HG02623 (cell line): ENCODE measurements around the gene THNSL1.

Experiments used
- ATAC-seq: cut with Tn5 transposase; IDR thresholded peaks from one replicate; pipeline ENCODE4 v1.9.1; 2021; ENCODE audit warnings: moderate library complexity; ENCODE audit not compliant: unreplicated experiment

Gene THNSL1

DNA sequence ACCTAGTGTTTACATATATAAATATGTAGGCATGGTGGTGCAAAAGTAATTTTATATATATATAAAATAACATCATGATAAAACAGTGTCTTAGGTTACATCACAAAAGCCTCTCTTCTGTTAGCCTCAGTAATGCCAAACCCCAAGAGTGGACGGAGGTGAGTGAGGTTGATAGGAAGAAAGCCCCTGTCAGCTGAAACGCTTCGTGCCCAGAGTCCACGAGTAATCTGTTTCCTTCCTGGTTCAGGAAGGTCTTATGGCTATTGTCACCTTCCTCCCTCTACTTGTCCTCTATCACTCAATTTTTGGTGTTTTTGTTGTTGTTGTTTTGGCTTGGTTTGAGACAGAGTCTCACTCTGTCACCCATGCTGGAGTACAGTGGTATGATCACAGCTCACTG, 41.5 kb downstream of the THNSL1 start:
- ATAC-seq, result no peak

- ATAC-seq, result no peak
Observed at GRCh38 chr10:25059990-25060389, 43.6 kb downstream of the THNSL1 start.

GRCh38 chr10:25061125-25061524, 44.7 kb downstream of the THNSL1 start:
- no peak for ATAC-seq

GRCh38 chr10:25061711-25062449, 45.5 kb downstream of the THNSL1 start:
- ATAC-seq, result no peak

GRCh38 chr10:25063157-25063556, 46.7 kb downstream of the THNSL1 start:
- no peak for ATAC-seq

DNA sequence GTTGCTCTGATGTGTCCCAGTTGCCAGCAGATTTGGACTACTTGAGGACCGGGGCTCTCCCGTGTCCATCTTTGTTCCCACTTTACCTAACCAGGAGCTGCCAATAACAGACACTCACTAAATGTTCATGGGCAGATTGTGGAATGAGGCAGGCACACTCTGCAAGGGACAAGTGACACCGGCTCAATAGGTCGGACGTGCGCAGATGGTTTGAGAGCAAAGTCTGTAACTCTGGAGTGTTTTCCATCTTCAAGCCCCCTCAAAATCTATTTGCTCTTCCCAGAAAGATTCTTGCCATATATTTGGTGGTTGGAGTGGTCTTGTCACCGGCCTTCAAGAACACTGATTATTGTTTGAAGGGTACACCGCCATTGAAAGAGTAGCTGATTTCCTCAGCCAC, 47.2 kb downstream of the THNSL1 start:
- ATAC-seq, result no peak

DNA sequence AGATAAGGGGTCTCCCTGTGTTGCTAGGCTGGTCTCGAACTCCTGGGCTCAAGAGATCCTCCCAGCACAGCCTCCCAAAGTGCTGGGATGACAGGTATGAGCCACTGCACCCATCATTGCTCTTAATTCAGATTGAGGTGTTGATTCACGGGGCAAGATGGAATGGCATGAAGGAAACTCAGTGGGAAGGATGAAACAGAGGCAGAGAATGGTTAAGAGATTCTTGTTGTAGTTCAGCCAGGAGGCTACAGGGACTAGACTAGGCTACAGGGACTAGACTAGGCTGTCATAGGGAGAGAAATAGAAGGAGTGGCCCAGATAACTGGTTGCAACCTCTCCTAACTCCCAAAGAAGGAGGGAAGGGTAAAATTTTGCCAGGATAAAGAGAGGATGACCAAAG, 48.0 kb downstream of the THNSL1 start:
- no peak for ATAC-seq

DNA sequence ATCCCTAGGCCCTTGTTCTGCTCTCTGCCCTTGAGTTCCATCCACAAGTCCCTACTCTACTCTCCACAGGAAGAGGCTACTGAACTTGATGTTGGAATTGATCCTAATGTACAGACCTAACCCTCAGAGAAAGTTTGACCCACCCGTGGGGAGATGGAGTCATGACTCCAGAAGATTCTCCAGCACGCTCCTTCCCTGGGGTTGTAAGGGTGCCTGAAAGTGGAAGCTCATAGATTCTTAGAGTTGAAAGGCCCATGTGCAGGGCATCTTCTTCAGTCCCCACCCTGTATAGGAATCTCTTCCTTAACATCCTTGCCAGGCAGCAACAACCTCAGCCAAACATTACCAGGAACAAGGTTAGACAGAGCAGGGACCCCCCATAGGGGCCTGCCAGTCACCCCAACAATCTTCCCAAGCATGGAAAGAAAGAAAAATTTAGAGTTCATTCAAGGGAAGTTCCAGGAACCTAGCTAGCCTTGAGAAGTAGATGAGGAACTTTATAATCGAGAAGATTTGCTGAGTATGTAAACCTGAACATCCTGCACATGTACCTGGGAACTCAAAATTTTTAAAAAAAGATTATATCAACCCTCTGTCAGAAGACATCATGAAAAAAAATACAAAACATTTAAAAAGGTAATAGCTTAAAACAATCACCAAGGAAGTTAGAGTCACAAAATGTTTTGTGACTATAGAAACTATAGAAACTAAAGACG, 49.5 kb downstream of the THNSL1 start:
- ATAC-seq, result no peak

GRCh38 chr10:25068152-25069058, 52.0 kb downstream of the THNSL1 start:
- no peak for ATAC-seq

- ATAC-seq, result no peak
Observed at GRCh38 chr10:25071227-25071626, 54.8 kb downstream of the THNSL1 start.

- ATAC-seq, result no peak
Observed at GRCh38 chr10:25072786-25073185, 56.4 kb downstream of the THNSL1 start.

GRCh38 chr10:25075825-25076224, 59.4 kb downstream of the THNSL1 start:
- no peak for ATAC-seq
